HCEC 1CT (cell line): ENCODE results near the gene MPO.
A peak's percentile ranks its signal among the peaks of the same experiment; 100 is the strongest.

Experiments
- DNase-seq: peaks from one replicate; pipeline ENCODE4 v3.0.0-alpha.2; 2017

The MPO gene

GRCh38 chr17:58229384-58229783 lies 51.4 kb downstream of the MPO start:
- DNase-seq = no peak

- DNase-seq = no peak
Measured at GRCh38 chr17:58228679-58229078, 52.1 kb downstream of the MPO start.

- DNase-seq = no peak
Measured at GRCh38 chr17:58227733-58228132, 53.0 kb downstream of the MPO start.

- peak; percentile 67 for DNase-seq
Measured at GRCh38 chr17:58224315-58224714, 56.4 kb downstream of the MPO start.
